ENCODE data around the gene ADIPOR1.

- TF ChIP-seq CTCF (IDR thresholded peaks at IDR 0.05) (no peak), POLR2A (IDR thresholded peaks at IDR 0.05) (no peak)
These were observed 44.8 kb upstream of the ADIPOR1 start for GRCh38 chr1:203002951-203003350.

Measured in uterus (tissue), 2 donors.